ENCODE data around the gene LPAR2.

- TF ChIP-seq TAF1 (IDR thresholded peaks at IDR 0.05; ENCODE audit: borderline replicate concordance, insufficient read depth, low read length) (no peak), POLR2AphosphoS5 (IDR thresholded peaks at IDR 0.05; ENCODE audit: low read depth, low read length) (no peak)
Measured at GRCh38 chr19:19652482-19653295, 24.7 kb upstream of the LPAR2 start.
